K562 (cell line): ENCODE measurements around the gene AAGAB. TPM values are rescaled to one million over a fixed set of nuclear protein-coding genes. Genes with fewer than 3 reads are reported as not detected.
A peak's percentile ranks its signal among the peaks of the same experiment; 100 is the strongest.

Source experiments
- ATAC-seq: fragments of 200-7000 bp; cut with Tn5 transposase; 3 replicates; pipeline ENCODE4 v1.9.1; 2020; ENCODE audit warnings: moderate library complexity
- BruUV-seq: library from RNA; stranded (reverse); fragments of 400-500 nt; replicated peaks from 2 replicates; lab custom pipeline; 2021; lab: Mats Ljungman, UMichigan
- CTCF ChIA-PET: fragments of 300-600 bp; formaldehyde crosslinking; extraction: SDS; loops from one replicate; lab custom pipeline; 2021; ENCODE audit warnings: low intra/inter-chr PET ratio; lab: Yijun Ruan, JAX
- POLR2A ChIA-PET: fragments of 300-600, 350-650 bp; sonication (Branson Sonifier 250); formaldehyde crosslinking; extraction: SDS; loops from one replicate; lab custom pipeline; 2021; ENCODE audit warnings: antibody characterized with exemption, inconsistent platforms; lab: Yijun Ruan, JAX
- DNase-seq, 4 experiments: peaks; one replicate each; pipeline versions ENCODE4 v3.0.0 to v3.0.0-alpha.2; 2011 to 2018; ENCODE audit warnings: low spot score in 3 of 4, mixed read lengths in 3 of 4; ENCODE audit errors: extremely low read depth in 1 of 4
- FAIRE-seq: peaks from 2 replicates; lab custom pipeline; 2011; peaks lifted over from hg19 to GRCh38; lab: Jason Lieb, UNC
- H2AFZ ChIP-seq: 2 replicates; pipeline ENCODE4 v1.6.0; 2011; ENCODE audit warnings: low read depth, low read length, control low read depth, inconsistent platforms
- H3K27ac ChIP-seq: fragments of 200-600 bp; 3 replicates; pipeline ENCODE4 v1.8.0; 2011; ENCODE audit warnings: low read depth, mild to moderate bottlenecking, control low read depth, inconsistent platforms, low read length, moderate library complexity, mixed read lengths; ENCODE audit errors: extremely low read depth
- H3K27me3 ChIP-seq, 2 experiments: fragments of 300-600 bp in 1 of 2; 2 replicates in 1 of 2; 3 replicates in 1 of 2; pipeline versions ENCODE4 v1.6.0 to v1.8.0; 2011; ENCODE audit warnings: inconsistent platforms in 2 of 2, low read length in 2 of 2, mild to moderate bottlenecking in 1 of 2, mixed read lengths in 1 of 2, moderate library complexity in 1 of 2; ENCODE audit not compliant: control insufficient read depth in 2 of 2, insufficient read depth in 2 of 2
- H3K36me3 ChIP-seq: fragments of 300-600 bp; 3 replicates; pipeline ENCODE4 v1.8.0; 2011; ENCODE audit warnings: mild to moderate bottlenecking, low read length, inconsistent platforms; ENCODE audit not compliant: control insufficient read depth, insufficient read depth
- H3K4me1 ChIP-seq, 2 experiments: fragments of 200-600 bp in 1 of 2; replicated peaks in 1 of 2; 2 replicates in 1 of 2; 3 replicates in 1 of 2; pipeline versions ENCODE4 v1.5.1 to v1.8.0; 2011; ENCODE audit warnings: inconsistent platforms in 2 of 2, low read length in 2 of 2, mild to moderate bottlenecking in 1 of 2, mixed read lengths in 1 of 2, moderate library complexity in 1 of 2; ENCODE audit not compliant: control insufficient read depth in 2 of 2, insufficient read depth in 2 of 2
- H3K4me2 ChIP-seq: 2 replicates; pipeline ENCODE4 v1.6.1; 2011; ENCODE audit warnings: low read length, control low read depth, inconsistent platforms, mixed read lengths; ENCODE audit not compliant: insufficient read depth
- H3K4me3 ChIP-seq: fragments of 200-600 bp; sonication (generic), shearing (Covaris generic); 2 replicates; pipeline ENCODE4 v1.5.1; 2016; ENCODE audit warnings: control low read depth, inconsistent platforms
- H3K79me2 ChIP-seq: fragments of 200-600 bp; 3 replicates; pipeline ENCODE4 v1.8.0; 2011; ENCODE audit warnings: low read length, inconsistent platforms; ENCODE audit not compliant: control insufficient read depth, insufficient read depth
- H3K9ac ChIP-seq, 2 experiments: 2 replicates each; pipeline versions ENCODE4 v1.6.0 to v1.6.1; 2011; ENCODE audit warnings: low read depth in 2 of 2, low read length in 2 of 2, control low read depth in 1 of 2, inconsistent platforms in 1 of 2, mild to moderate bottlenecking in 1 of 2, mixed read lengths in 1 of 2; ENCODE audit not compliant: insufficient read depth in 1 of 2
- H3K9me1 ChIP-seq: one replicate; pipeline ENCODE4 v1.6.0; 2011; ENCODE audit warnings: inconsistent platforms, mild to moderate bottlenecking, low read length, moderate library complexity; ENCODE audit not compliant: control insufficient read depth, insufficient read depth
- H3K9me3 ChIP-seq: replicated peaks from 2 replicates; pipeline ENCODE4 v1.5.1; 2011; ENCODE audit warnings: low read depth, low read length, inconsistent platforms; ENCODE audit not compliant: control insufficient read depth, insufficient read depth
- H4K20me1 ChIP-seq: replicated peaks from 2 replicates; pipeline ENCODE4 v1.6.1; 2011; ENCODE audit warnings: low read length, inconsistent platforms, mixed read lengths; ENCODE audit not compliant: control insufficient read depth, insufficient read depth
- ARHGAP35 ChIP-seq: fragments of 450-650 bp; IDR thresholded peaks from 2 replicates; pipeline ENCODE4 v1.6.1; 2018; ENCODE audit not compliant: partially characterized antibody
- BRD9 ChIP-seq: fragments of 450-650 bp; IDR thresholded peaks from 2 replicates; pipeline ENCODE4 v1.6.1; 2018; ENCODE audit warnings: low read depth; ENCODE audit not compliant: partially characterized antibody
- E2F8 ChIP-seq: fragments of 450-650 bp; IDR thresholded peaks from 2 replicates; pipeline ENCODE4 v1.7.1; 2018; ENCODE audit warnings: mild to moderate bottlenecking, low read depth; ENCODE audit not compliant: partially characterized antibody
- KDM2B ChIP-seq: fragments of 250-450 bp; sonication (Bioruptor Pico); IDR thresholded peaks from 2 replicates; pipeline ENCODE4 v1.8.0; 2021; ENCODE audit warnings: mild to moderate bottlenecking, moderate library complexity
- MLX ChIP-seq, 2 experiments: fragments of 450-650 bp in 1 of 2; sonication (generic) in 1 of 2; formaldehyde crosslinking; conservative IDR thresholded peaks; 2 replicates each; pipeline versions ENCODE4 v1.4.0 to v1.8.1; 2020 to 2022; ENCODE audit warnings: mild to moderate bottlenecking in 1 of 2, missing genetic modification reagents in 1 of 2
- POLR2A ChIP-seq: fragments of 450-650 bp; conservative IDR thresholded peaks from 2 replicates; pipeline ENCODE4 v1.6.1; 2016
- POLR2AphosphoS2 ChIP-seq: IDR thresholded peaks from 2 replicates; pipeline ENCODE4 v1.6.1; 2012; ENCODE audit warnings: low read length, improper control_type of control experiment
- PYGO2 ChIP-seq: fragments of 450-650 bp; IDR thresholded peaks from 2 replicates; pipeline ENCODE4 v1.6.1; 2016; ENCODE audit warnings: mild to moderate bottlenecking, missing genetic modification characterization, moderate library complexity, missing compliant biosample characterization
- RBFOX2 ChIP-seq: fragments of 200-400 bp; formaldehyde crosslinking; IDR thresholded peaks from 2 replicates; pipeline ENCODE4 v1.6.1; 2017; ENCODE audit warnings: low read depth, mild to moderate bottlenecking, low read length, moderate library complexity
- SIRT6 ChIP-seq: IDR thresholded peaks from one replicate; pipeline ENCODE4 v1.6.1; 2012; ENCODE audit warnings: low read depth, mild to moderate bottlenecking, control low read depth, inconsistent platforms, low read length, moderate library complexity
- SMARCA4 ChIP-seq: fragments of 450-650 bp; IDR thresholded peaks from 2 replicates; pipeline ENCODE4 v1.6.1; 2016
- SUPT5H ChIP-seq: fragments of 450-650 bp; IDR thresholded peaks from 2 replicates; pipeline ENCODE4 v1.6.1; 2016
- ZNF518B ChIP-seq: fragments of 250-450 bp; sonication (Bioruptor Pico); IDR thresholded peaks from 2 replicates; pipeline ENCODE4 v1.5.0; 2021; ENCODE audit warnings: mild to moderate bottlenecking, moderate library complexity
- WGBS: fragments of 100-300 bp; shearing (Covaris generic); methylation state at CpG from one replicate; pipeline ENCODE4 v1.1.6; 2016; ENCODE audit warnings: low coverage, mixed read lengths; ENCODE audit not compliant: insufficient coverage; ENCODE audit errors: missing lambda C conversion rate; 5-methylcytosine and 5-hydroxymethylcytosine counted together
- in situ Hi-C: fragments of 300-500 bp; cut with MboI; formaldehyde crosslinking; loops from 4 replicates; pipeline ENCODE4 v1.15.0; 2018; ENCODE audit warnings: inconsistent platforms, mixed read lengths
- intact Hi-C: fragments of 100-400 bp; cut with micrococcal nuclease; formaldehyde crosslinking; loops from 2 replicates; pipeline ENCODE4 v1.14.2; 2022
- polyA plus RNA-seq, 8 experiments: library from polyadenylated mRNA; depleted of rRNA in 4 of 8; stranded (reverse) in 5 of 8; unstranded in 3 of 8; fragments of >200 nt; fragmentation: Nextera tagmentation in 2 of 8; fragmentation: Illumina TruSeq in 1 of 8; extraction: Ambion mirVana in 2 of 8; extraction: Trizol in 1 of 8; gene quantifications; 2 replicates each; pipeline versions ENCODE4 v1.2.1 to v1.2.3, GENCODE V29; 2011 to 2014; ENCODE audit warnings: inconsistent platforms in 1 of 8, missing spikeins in 1 of 8
- total RNA-seq, 7 experiments: library from RNA; depleted of rRNA in 6 of 7; stranded (reverse); fragments of >200 nt in 6 of 7; fragmentation: Illumina TruSeq in 2 of 7; extraction: Trizol in 2 of 7; gene quantifications; 2 replicates each; pipeline versions ENCODE4 v1.2.1 to v1.2.3, GENCODE V29; 2011 to 2021; ENCODE audit warnings: low replicate concordance in 1 of 7
- TF ChIP-seq, protein P1 (sequence below): sonication (generic); formaldehyde crosslinking; IDR thresholded peaks from 2 replicates; pipeline ENCODE4 v1.5.0; 2020; ENCODE audit warnings: missing genetic modification reagents

AAGAB gene
- total and polyA plus RNA-seq, 9 of the 15 experiments (the other 6 are each of a cell fraction or from before 2014, with no cell fraction given): 17.8 to 109 (median 58.3) TPM

DNA sequence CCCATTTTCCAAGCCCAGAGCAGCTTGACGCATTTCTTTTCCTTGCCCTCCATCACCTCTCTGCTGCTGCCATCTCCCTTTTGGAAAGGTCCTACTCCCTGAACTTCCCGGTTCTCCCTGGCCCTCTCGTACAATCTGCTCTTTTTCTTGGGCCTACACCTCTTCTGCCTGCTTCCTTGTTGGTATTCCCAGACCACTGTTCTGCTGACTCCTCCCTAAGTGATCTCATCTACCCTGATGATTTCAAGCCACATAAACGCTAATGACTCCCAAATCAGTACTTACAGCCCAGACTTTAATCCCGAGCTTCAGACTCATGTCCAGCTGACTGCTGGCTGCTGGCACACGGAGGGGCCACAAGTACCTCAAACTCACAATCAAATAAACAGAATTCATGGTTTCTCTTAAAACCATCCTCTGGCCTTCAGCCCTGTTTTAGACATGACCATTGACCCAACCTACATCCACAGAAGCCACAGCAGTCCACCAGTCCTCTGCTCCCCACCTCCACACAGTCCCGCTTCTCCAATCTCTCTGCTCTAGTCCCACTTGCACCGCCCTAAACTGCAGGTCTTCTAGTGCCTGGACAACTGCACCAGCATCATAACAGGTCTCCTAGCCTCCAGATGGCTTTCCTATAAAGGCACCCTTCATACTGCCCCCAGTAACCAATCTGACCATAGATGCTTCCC, 57.6 kb downstream of the AAGAB start:
- ATAC-seq (peak; percentile 34), DNase-seq (peak in 1 of 4 experiments; percentile 7), FAIRE-seq (no peak)
- H3K9ac ChIP-seq: no peak overlapping the region
- no peak overlapping the region for H3K27ac ChIP-seq
- POLR2A ChIA-PET: interaction anchor here (0.6 to 1.1 kb wide), 3 partner anchors 12 to 255 kb away, joined by 3 read pairs; no protein-coding TSS in a partner anchor
- no peaks in the 10 kb centered on the region for H4K20me1 ChIP-seq
- TF ChIP-seq E2F8 (peak; percentile 11), PYGO2 (tag) (no peak), POLR2AphosphoS2 (0 out of 2 replicates have a peak, but pooled peaks have one; percentile 59), SIRT6 (no peak), ARHGAP35 (no peak), SMARCA4 (no peak), ZNF518B (CRISPR knock-in tag) (no peak), RBFOX2 (no peak), KDM2B (CRISPR knock-in tag) (no peak), BRD9 (no peak), MLX (CRISPR knock-in tag; conservative IDR thresholded peaks at IDR 0.05) (no peak), POLR2A (peak; percentile 20), SUPT5H (peak; percentile 58; the same call in 1 of the 2 replicates)
- TF ChIP-seq, protein P1, sequence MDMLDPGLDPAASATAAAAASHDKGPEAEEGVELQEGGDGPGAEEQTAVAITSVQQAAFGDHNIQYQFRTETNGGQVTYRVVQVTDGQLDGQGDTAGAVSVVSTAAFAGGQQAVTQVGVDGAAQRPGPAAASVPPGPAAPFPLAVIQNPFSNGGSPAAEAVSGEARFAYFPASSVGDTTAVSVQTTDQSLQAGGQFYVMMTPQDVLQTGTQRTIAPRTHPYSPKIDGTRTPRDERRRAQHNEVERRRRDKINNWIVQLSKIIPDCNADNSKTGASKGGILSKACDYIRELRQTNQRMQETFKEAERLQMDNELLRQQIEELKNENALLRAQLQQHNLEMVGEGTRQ (CRISPR knock-in tag): no peak
- no peak overlapping the region for H3K4me2 ChIP-seq
- no TSS peak for BruUV-seq
- no peaks in the 10 kb centered on the region for H3K27me3 ChIP-seq
- H3K9me1 ChIP-seq: no peaks in the 10 kb centered on the region
- no peaks in the 10 kb centered on the region for H3K79me2 ChIP-seq
- H3K4me3 ChIP-seq: no peak overlapping the region
- 76% methylated on average over 8 of the region's 8 CpGs for WGBS
- CTCF ChIA-PET: no interaction called here
- in situ Hi-C loops (no loop called here), intact Hi-C loops (no loop called here)
- H2AFZ ChIP-seq: no peak overlapping the region
- H3K9me3 ChIP-seq: no peaks in the 10 kb centered on the region
- H3K36me3 ChIP-seq: peaks cover 57% of the 10 kb centered on the region
- H3K4me1 ChIP-seq: no peaks in the 10 kb centered on the region
